ENCODE measurements around the gene ZNF740. TPM values are rescaled to one million over a fixed set of nuclear protein-coding genes. Genes with fewer than 3 reads are reported as not detected.
"Not testable (repeated sequence)": the region's sequence is repeated elsewhere in the genome, so short reads cannot be mapped to it uniquely, and the experiment has no call there.

ZNF740 gene
- total RNA-seq, 3 donors from 2014 or later = 17.9 to 22.0 (median 19.3) TPM

GRCh38 chr12:53201639-53202038, 21.1 kb downstream of the ZNF740 start:
- intact Hi-C loops (cut with DNase I; ENCODE audit: low total_unique reads) = no loop called here
- no peak for DNase-seq (ENCODE audit: low spot score in 2 of 2)
- no peak for TF ChIP-seq POLR2A (IDR thresholded peaks at IDR 0.05)
- TF ChIP-seq, protein P1, sequence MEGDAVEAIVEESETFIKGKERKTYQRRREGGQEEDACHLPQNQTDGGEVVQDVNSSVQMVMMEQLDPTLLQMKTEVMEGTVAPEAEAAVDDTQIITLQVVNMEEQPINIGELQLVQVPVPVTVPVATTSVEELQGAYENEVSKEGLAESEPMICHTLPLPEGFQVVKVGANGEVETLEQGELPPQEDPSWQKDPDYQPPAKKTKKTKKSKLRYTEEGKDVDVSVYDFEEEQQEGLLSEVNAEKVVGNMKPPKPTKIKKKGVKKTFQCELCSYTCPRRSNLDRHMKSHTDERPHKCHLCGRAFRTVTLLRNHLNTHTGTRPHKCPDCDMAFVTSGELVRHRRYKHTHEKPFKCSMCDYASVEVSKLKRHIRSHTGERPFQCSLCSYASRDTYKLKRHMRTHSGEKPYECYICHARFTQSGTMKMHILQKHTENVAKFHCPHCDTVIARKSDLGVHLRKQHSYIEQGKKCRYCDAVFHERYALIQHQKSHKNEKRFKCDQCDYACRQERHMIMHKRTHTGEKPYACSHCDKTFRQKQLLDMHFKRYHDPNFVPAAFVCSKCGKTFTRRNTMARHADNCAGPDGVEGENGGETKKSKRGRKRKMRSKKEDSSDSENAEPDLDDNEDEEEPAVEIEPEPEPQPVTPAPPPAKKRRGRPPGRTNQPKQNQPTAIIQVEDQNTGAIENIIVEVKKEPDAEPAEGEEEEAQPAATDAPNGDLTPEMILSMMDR (IDR thresholded peaks at IDR 0.05) = no peak
- TF ChIP-seq POLR2AphosphoS5 (IDR thresholded peaks at IDR 0.05) = no peak
- no peaks in the 10 kb centered on the region for H3K9me3 ChIP-seq
- H3K27ac ChIP-seq = no peak overlapping the region
- H3K27me3 ChIP-seq = no peaks in the 10 kb centered on the region
- H3K36me3 ChIP-seq = no peaks in the 10 kb centered on the region
- H3K4me3 ChIP-seq = no peak overlapping the region
- H3K4me1 ChIP-seq = no peaks in the 10 kb centered on the region

DNA sequence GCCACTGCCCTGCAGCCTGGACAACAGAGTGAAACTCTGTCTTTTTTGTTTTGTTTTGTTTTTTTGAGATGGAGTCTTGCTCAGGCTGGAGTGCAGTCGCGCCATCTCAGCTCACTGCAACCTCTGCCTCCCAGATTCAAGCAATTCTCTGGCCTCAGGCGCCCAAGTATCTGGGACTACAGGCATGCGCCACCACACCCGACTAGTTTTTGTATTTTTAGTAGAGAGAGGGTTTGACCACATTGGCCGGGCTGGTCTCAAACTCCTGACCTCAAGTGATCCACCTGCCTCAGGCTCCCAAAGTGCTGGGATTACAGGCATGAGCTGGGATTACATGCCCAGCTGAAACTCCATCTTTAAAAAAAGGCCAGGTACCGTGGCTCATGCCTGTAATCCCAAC, 21.8 kb downstream of the ZNF740 start:
- DNase-seq (ENCODE audit: low spot score in 2 of 2); H3K36me3 ChIP-seq; H3K4me1 ChIP-seq; H3K9me3 ChIP-seq; H3K27me3 ChIP-seq; H3K27ac ChIP-seq; intact Hi-C loops (cut with DNase I; ENCODE audit: low total_unique reads); H3K4me3 ChIP-seq: not testable (repeated sequence)

DNA sequence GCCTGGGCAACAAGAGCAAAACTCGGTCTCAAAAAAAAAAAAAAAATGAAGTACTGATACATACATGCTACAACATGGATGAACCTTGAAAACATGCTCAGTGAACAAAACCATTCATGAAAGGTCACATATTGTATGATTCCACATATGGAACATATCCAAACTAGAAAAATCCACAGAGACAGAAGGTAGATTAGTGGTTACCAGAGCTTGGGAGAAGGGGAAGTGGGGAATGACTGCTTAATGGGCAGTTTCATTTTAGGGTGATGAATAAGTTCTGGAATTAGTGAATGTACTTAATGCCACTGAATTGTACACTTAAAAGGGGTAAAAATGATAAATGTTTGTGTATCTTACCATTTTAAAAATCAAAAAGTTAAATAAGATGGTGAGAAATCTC, 23.8 kb downstream of the ZNF740 start:
- Histone ChIP-seq H3K36me3 (no peaks in the 10 kb centered on the region), H3K27ac (no peak overlapping the region), H3K27me3 (no peaks in the 10 kb centered on the region), H3K4me1 (no peaks in the 10 kb centered on the region), H3K9me3 (no peaks in the 10 kb centered on the region), H3K4me3 (no peak overlapping the region)
- no peak for TF ChIP-seq POLR2AphosphoS5 (IDR thresholded peaks at IDR 0.05)
- TF ChIP-seq POLR2A (IDR thresholded peaks at IDR 0.05) = no peak
- TF ChIP-seq, protein P1 (IDR thresholded peaks at IDR 0.05) = no peak
- intact Hi-C loops (cut with DNase I; ENCODE audit: low total_unique reads) = no loop called here
- DNase-seq (ENCODE audit: low spot score in 2 of 2) = no peak

DNA sequence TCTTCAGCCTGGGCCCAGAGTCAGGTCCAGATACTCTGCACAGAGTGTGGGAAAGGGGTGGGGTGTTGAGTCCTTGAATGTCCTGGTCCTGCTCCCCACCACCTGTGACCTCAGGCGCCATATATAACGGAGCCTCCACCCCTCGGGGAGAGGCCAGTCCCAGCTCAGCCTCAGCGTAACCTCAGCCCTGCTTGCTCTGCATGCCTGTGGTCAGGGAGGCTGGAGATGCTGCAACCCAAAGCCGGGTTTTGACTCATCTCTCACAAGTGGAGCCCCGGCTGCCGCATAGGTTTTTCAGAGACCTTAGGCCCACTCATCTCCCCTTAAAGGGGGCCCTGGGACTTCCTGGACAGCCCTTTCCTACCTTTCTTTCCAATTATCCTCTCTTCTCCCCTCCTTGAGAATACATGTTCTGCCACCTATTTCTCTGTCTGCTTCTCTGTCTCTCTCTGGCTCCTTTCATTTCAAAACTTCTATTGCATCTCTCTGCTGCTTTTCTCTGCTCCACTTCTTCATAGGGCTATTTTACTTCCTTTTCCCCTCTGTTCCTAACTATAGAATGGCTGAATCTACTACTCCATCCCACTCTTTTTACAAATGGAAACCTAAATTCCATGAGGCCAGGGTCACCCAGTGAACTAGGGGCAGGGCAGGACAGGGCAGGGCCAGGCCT, 25.4 kb downstream of the ZNF740 start:
- no peaks in the 10 kb centered on the region for H3K27me3 ChIP-seq
- intact Hi-C loops (cut with DNase I; ENCODE audit: low total_unique reads) = no loop called here
- H3K9me3 ChIP-seq = no peaks in the 10 kb centered on the region
- peak overlapping the region; percentile 57 to 68 for H3K27ac ChIP-seq
- H3K4me3 ChIP-seq = no peak overlapping the region
- no peaks in the 10 kb centered on the region for H3K4me1 ChIP-seq
- no peaks in the 10 kb centered on the region for H3K36me3 ChIP-seq
- DNase-seq (ENCODE audit: low spot score in 2 of 2) = no peak
- no peak for TF ChIP-seq POLR2AphosphoS5 (IDR thresholded peaks at IDR 0.05)
- no peak for TF ChIP-seq POLR2A (IDR thresholded peaks at IDR 0.05)
- TF ChIP-seq, protein P1 (IDR thresholded peaks at IDR 0.05) = no peak

- TF ChIP-seq, protein P1 (IDR thresholded peaks at IDR 0.05) = no peak
- TF ChIP-seq POLR2A (IDR thresholded peaks at IDR 0.05) = no peak
- no peak for TF ChIP-seq POLR2AphosphoS5 (IDR thresholded peaks at IDR 0.05)
- Histone ChIP-seq H3K36me3 (peaks cover 11% of the 10 kb centered on the region), H3K4me3 (no peak within 1 kb of the TSS), H3K9me3 (no peaks in the 10 kb centered on the region), H3K4me1 (no peaks in the 10 kb centered on the region), H3K27ac (peak within 1 kb of the TSS; percentile 57 to 68), H3K27me3 (no peaks in the 10 kb centered on the region)
- intact Hi-C loops (cut with DNase I; ENCODE audit: low total_unique reads) = no loop called here
- no peak for DNase-seq (ENCODE audit: low spot score in 2 of 2)
These were observed 26.5 kb downstream of the ZNF740 start, which contains the start of gene ITGB7 for GRCh38 chr12:53207042-53207441. ITGB7 (minus strand) TSS chr12:53207251; CDS start chr12:53200443, 6,808 bp downstream.
